AG09319 (cell line): Measurements from ENCODE around the gene BDH1.
A peak's percentile ranks its signal among the peaks of the same experiment; 100 is the strongest.

ENCODE experiments used
- DNase-seq: peaks from one replicate; pipeline ENCODE4 v3.0.0-alpha.2; 2010; ENCODE audit warnings: low read depth; ENCODE audit errors: extremely low read depth
- TF ChIP-seq, protein P1 (sequence below): IDR thresholded peaks from 2 replicates; pipeline ENCODE4 v1.5.1; 2011; ENCODE audit warnings: low read depth, mild to moderate bottlenecking, inconsistent platforms, low read length, moderate library complexity

The BDH1 gene

DNA sequence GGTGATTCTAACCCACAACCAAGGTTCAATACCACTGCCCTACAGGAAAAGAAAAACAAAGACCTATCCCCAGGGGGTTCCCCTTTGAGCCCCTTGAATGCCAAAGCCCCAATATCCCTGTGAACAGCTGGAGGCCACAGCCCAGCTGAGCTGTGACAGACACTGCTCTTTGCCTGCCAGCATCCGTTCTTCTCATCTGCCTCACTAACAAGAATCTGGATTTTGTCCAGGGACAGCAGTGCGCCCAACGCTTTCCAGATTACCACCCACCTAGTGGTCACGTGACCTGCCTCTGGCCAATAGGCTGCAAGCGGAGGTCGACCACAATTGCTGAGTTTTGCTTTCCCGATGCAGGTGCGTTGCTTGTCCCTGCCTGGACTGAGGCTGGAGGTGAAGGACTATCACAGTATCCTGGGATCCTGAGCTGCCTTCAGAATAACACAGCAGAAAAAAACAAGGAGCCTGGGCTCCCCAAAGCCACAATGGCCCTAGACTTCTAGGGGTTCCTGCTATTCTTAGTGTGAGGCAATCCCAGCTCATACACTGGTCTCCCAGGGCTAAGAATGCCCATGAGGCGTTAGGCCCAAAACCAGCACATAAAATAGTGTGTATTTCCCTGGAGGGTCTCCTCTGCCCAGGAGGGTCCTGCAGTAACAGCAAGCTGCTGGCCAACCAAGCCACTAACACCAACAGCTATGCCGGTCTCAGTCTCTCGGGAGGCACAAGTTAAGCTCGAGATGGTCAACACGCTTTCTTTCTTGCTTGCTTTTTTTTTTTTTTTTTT is 13.8 kb downstream of the BDH1 start:
- no peak for DNase-seq
- TF ChIP-seq, protein P1, sequence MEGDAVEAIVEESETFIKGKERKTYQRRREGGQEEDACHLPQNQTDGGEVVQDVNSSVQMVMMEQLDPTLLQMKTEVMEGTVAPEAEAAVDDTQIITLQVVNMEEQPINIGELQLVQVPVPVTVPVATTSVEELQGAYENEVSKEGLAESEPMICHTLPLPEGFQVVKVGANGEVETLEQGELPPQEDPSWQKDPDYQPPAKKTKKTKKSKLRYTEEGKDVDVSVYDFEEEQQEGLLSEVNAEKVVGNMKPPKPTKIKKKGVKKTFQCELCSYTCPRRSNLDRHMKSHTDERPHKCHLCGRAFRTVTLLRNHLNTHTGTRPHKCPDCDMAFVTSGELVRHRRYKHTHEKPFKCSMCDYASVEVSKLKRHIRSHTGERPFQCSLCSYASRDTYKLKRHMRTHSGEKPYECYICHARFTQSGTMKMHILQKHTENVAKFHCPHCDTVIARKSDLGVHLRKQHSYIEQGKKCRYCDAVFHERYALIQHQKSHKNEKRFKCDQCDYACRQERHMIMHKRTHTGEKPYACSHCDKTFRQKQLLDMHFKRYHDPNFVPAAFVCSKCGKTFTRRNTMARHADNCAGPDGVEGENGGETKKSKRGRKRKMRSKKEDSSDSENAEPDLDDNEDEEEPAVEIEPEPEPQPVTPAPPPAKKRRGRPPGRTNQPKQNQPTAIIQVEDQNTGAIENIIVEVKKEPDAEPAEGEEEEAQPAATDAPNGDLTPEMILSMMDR = no peak

DNA sequence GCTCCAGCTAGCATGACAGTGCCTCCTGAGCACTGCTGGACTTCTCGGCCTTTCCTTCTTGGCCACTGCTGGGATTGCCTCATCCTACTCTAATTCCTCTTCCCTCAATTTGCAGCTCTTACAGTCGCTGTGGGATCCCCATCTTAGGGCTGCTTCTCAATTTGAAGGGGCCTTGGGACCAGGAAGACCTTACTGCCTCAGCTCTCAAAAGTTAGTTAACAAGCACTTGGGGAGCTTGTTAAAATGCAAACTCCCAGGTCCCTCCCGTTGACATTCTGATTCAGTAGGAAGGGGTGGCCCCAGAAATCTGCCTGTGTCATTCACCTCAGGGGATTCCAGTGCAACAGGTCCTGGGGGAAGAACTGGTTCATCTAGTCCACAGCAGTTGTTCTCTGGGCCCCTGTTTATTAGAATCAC is 14.8 kb downstream of the BDH1 start:
- TF ChIP-seq, protein P1 = no peak
- DNase-seq = no peak

DNA sequence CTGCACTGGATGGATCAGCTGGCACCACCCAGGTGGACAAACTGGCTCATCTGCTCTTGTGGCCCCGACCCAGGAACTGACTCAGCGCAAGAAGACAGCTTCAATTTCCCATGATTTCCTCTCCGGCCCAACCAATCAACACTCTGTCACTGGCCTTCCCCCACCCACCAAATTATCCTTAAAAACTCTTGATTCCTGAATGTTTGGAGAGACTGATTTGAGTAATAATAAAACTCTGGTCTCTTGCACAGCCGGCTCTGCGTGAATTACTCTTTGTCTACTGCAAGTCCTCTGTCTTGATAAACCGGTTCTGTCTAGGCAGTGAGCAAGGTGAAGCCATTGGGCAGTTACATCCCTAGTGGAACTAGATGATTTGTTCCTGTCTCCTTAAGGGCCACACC is 16.1 kb downstream of the BDH1 start:
- TF ChIP-seq, protein P1 = no peak
- no peak for DNase-seq

GRCh38 chr3:197533927-197534725 is 21.6 kb downstream of the BDH1 start:
- DNase-seq = peak; percentile 39
- TF ChIP-seq, protein P1 = no peak

- no peak for DNase-seq
- TF ChIP-seq, protein P1 = no peak
Observed at GRCh38 chr3:197533396-197533795, 22.4 kb downstream of the BDH1 start.

DNA sequence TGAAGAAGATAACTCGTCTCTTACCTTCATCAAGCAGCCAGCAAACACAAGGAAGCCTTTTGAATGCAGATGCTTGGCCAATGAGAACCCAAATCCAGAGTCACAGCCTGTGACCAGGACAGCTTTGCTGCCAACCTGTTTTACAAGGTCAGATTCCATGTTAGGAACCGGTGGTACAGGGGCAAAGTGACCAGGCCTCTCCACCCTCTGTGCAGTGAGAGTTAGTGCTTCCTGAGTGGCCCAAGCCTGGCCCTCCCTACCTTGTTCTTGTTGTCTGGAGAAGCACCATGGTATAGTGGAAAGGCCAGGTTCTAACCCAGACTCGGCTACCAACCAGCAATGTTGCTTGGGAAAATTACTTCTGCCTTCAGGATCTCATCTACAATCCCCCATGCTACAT is 23.4 kb downstream of the BDH1 start:
- no peak for DNase-seq
- TF ChIP-seq, protein P1 = no peak

DNA sequence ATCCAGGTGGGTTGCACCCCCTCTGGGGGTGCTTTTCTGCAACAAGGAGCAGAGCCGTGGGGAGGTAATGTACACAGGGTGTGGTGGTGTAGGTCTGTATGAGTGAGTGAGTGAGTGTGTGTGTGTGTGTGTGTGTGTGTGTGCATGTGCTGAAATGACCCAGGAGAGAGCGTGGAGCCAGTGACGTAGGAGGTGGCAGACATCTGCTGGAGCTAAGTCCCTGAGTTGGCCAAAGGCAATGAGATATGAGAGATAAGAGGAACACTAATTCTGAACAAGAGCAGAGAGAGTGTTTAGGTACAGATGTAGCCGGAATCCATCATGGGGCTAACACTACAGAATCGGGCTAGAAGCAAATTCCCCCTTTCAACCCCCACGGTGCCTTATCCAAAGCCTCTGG is 27.6 kb downstream of the BDH1 start:
- no peak for DNase-seq
- TF ChIP-seq, protein P1 = no peak
